Measurements from ENCODE around the gene GRB10. TPM values are rescaled to one million over a fixed set of nuclear protein-coding genes. Genes with fewer than 3 reads are reported as not detected.
A peak's percentile ranks its signal among the peaks of the same experiment; 100 is the strongest.
"Not testable (repeated sequence)": the region's sequence is repeated elsewhere in the genome, so short reads cannot be mapped to it uniquely, and the experiment has no call there.

GRB10 gene
- total RNA-seq, 1 experiment from 2014 or later: 68.2 TPM

- ChIA-PET CTCF (interaction anchor here (0.9 to 2.2 kb wide), 6 partner anchors 10 to 573 kb away, joined by 3 to 9 read pairs (median 6); no protein-coding TSS in a partner anchor), POLR2A (interaction anchor here (0.9 kb wide), 1 partner anchor 53 kb away, joined by 3 read pairs; no protein-coding TSS in a partner anchor)
- peaks cover 13% of the 10 kb centered on the region for H3K36me3 Mint-ChIP-seq (ENCODE audit: insufficient read depth, unreplicated experiment)
- TF ChIP-seq CTCF (IDR thresholded peaks at IDR 0.05; ENCODE audit: unreplicated experiment): no peak
- H3K9me3 Mint-ChIP-seq (ENCODE audit: unreplicated experiment): peaks cover 11% of the 10 kb centered on the region
- no peak overlapping the region for H3K4me3 Mint-ChIP-seq (ENCODE audit: unreplicated experiment)
- no peaks in the 10 kb centered on the region for H3K4me1 Mint-ChIP-seq (ENCODE audit: insufficient read depth, unreplicated experiment)
- intact Hi-C loops (cut with micrococcal nuclease): no loop called here
- no peak for DNase-seq (ENCODE audit: unreplicated experiment)
- no peaks in the 10 kb centered on the region for H3K27me3 Mint-ChIP-seq (ENCODE audit: insufficient read depth, unreplicated experiment)
- H3K27ac Mint-ChIP-seq (ENCODE audit: low read depth, unreplicated experiment): no peak overlapping the region
- BruUV-seq (replicated peaks): no TSS peak
Observed at GRCh38 chr7:50587737-50588136, 195.0 kb downstream of the GRB10 start.

- H3K36me3 Mint-ChIP-seq (ENCODE audit: insufficient read depth, unreplicated experiment): no peaks in the 10 kb centered on the region
- H3K27ac Mint-ChIP-seq (ENCODE audit: low read depth, unreplicated experiment): no peak overlapping the region
- no peaks in the 10 kb centered on the region for H3K4me1 Mint-ChIP-seq (ENCODE audit: insufficient read depth, unreplicated experiment)
- no TSS peak for BruUV-seq (replicated peaks)
- intact Hi-C loops (cut with micrococcal nuclease): no loop called here
- H3K4me3 Mint-ChIP-seq (ENCODE audit: unreplicated experiment): no peak overlapping the region
- peaks cover 13% of the 10 kb centered on the region for H3K9me3 Mint-ChIP-seq (ENCODE audit: unreplicated experiment)
- no peaks in the 10 kb centered on the region for H3K27me3 Mint-ChIP-seq (ENCODE audit: insufficient read depth, unreplicated experiment)
- DNase-seq (ENCODE audit: unreplicated experiment): peak; percentile 18
- POLR2A ChIA-PET: no interaction called here
- no peak for TF ChIP-seq CTCF (IDR thresholded peaks at IDR 0.05; ENCODE audit: unreplicated experiment)
- CTCF ChIA-PET: interaction anchor here (0.6 to 1.8 kb wide), 4 partner anchors 30 to 117 kb away, joined by 3 to 7 read pairs (median 4); no protein-coding TSS in a partner anchor
Observed at GRCh38 chr7:50584793-50585408, 197.8 kb downstream of the GRB10 start.

GRCh38 chr7:50584386-50584785 is 198.3 kb downstream of the GRB10 start:
- intact Hi-C loops (cut with micrococcal nuclease): no loop called here
- no TSS peak for BruUV-seq (replicated peaks)
- DNase-seq (ENCODE audit: unreplicated experiment): no peak
- Mint-ChIP-seq H3K27ac (ENCODE audit: low read depth, unreplicated experiment) (no peak overlapping the region), H3K9me3 (ENCODE audit: unreplicated experiment) (peaks cover 13% of the 10 kb centered on the region), H3K27me3 (ENCODE audit: insufficient read depth, unreplicated experiment) (no peaks in the 10 kb centered on the region), H3K36me3 (ENCODE audit: insufficient read depth, unreplicated experiment) (no peaks in the 10 kb centered on the region), H3K4me1 (ENCODE audit: insufficient read depth, unreplicated experiment) (no peaks in the 10 kb centered on the region), H3K4me3 (ENCODE audit: unreplicated experiment) (no peak overlapping the region)
- CTCF ChIA-PET: interaction anchor here (0.6 to 1.8 kb wide), 2 partner anchors 49 to 116 kb away, joined by 3 to 7 read pairs; no protein-coding TSS in a partner anchor
- TF ChIP-seq CTCF (IDR thresholded peaks at IDR 0.05; ENCODE audit: unreplicated experiment): no peak
- POLR2A ChIA-PET: no interaction called here

GRCh38 chr7:50583295-50583694 is 199.4 kb downstream of the GRB10 start:
- CTCF ChIA-PET; H3K4me3 Mint-ChIP-seq (ENCODE audit: unreplicated experiment); POLR2A ChIA-PET; BruUV-seq (replicated peaks); H3K36me3 Mint-ChIP-seq (ENCODE audit: insufficient read depth, unreplicated experiment); DNase-seq (ENCODE audit: unreplicated experiment); H3K4me1 Mint-ChIP-seq (ENCODE audit: insufficient read depth, unreplicated experiment); H3K27me3 Mint-ChIP-seq (ENCODE audit: insufficient read depth, unreplicated experiment); intact Hi-C loops (cut with micrococcal nuclease); H3K27ac Mint-ChIP-seq (ENCODE audit: low read depth, unreplicated experiment): not testable (repeated sequence)
- peaks cover 13% of the 10 kb centered on the region for H3K9me3 Mint-ChIP-seq (ENCODE audit: unreplicated experiment)

- H3K4me3 Mint-ChIP-seq (ENCODE audit: unreplicated experiment); DNase-seq (ENCODE audit: unreplicated experiment); intact Hi-C loops (cut with micrococcal nuclease); H3K36me3 Mint-ChIP-seq (ENCODE audit: insufficient read depth, unreplicated experiment); H3K4me1 Mint-ChIP-seq (ENCODE audit: insufficient read depth, unreplicated experiment); CTCF ChIA-PET; H3K27me3 Mint-ChIP-seq (ENCODE audit: insufficient read depth, unreplicated experiment); BruUV-seq (replicated peaks); H3K27ac Mint-ChIP-seq (ENCODE audit: low read depth, unreplicated experiment); POLR2A ChIA-PET: not testable (repeated sequence)
- peaks cover 13% of the 10 kb centered on the region for H3K9me3 Mint-ChIP-seq (ENCODE audit: unreplicated experiment)
Observed at GRCh38 chr7:50582271-50582670, 200.4 kb downstream of the GRB10 start.

GRCh38 chr7:50580666-50581065 is 202.0 kb downstream of the GRB10 start:
- H3K27me3 Mint-ChIP-seq (ENCODE audit: insufficient read depth, unreplicated experiment); POLR2A ChIA-PET; DNase-seq (ENCODE audit: unreplicated experiment); H3K4me1 Mint-ChIP-seq (ENCODE audit: insufficient read depth, unreplicated experiment); H3K36me3 Mint-ChIP-seq (ENCODE audit: insufficient read depth, unreplicated experiment); H3K4me3 Mint-ChIP-seq (ENCODE audit: unreplicated experiment); BruUV-seq (replicated peaks); intact Hi-C loops (cut with micrococcal nuclease); H3K27ac Mint-ChIP-seq (ENCODE audit: low read depth, unreplicated experiment): not testable (repeated sequence)
- peaks cover 13% of the 10 kb centered on the region for H3K9me3 Mint-ChIP-seq (ENCODE audit: unreplicated experiment)
- CTCF ChIA-PET: interaction anchor here (1.2 kb wide), 1 partner anchor 109 kb away, joined by 3 read pairs; no protein-coding TSS in a partner anchor
